Central memory CD8-positive, alpha-beta T cell (primary cell): ENCODE results near the gene CCDC116.
"Not testable (repeated sequence)": the region's sequence is repeated elsewhere in the genome, so short reads cannot be mapped to it uniquely, and the experiment has no call there.

Experiments
- ATAC-seq: fragments of 150-1000 bp; cut with Tn5 transposase; replicated peaks from 2 replicates; pipeline ENCODE4 v1.10.0; 2022; ENCODE audit warnings: mild to moderate bottlenecking, moderate FRiP score, moderate number of reproducible peaks; ENCODE audit not compliant: poor library complexity, severe bottlenecking; ENCODE audit errors: extremely low read depth
- DNase-seq, 2 donors: peaks; one replicate each; pipeline ENCODE4 v3.0.0; 2021; ENCODE audit warnings: low spot score in 2 of 2
- H3K27ac Mint-ChIP-seq: one replicate; pipeline ENCODE4 v1.8.0; 2022; ENCODE audit warnings: low read depth, mild to moderate bottlenecking, moderate library complexity, mixed read lengths
- H3K27me3 Mint-ChIP-seq: one replicate; pipeline ENCODE4 v1.8.0; 2022; ENCODE audit warnings: mixed read lengths
- H3K36me3 Mint-ChIP-seq: one replicate; pipeline ENCODE4 v1.8.0; 2022; ENCODE audit warnings: mild to moderate bottlenecking, moderate library complexity, mixed read lengths; ENCODE audit not compliant: insufficient read depth
- H3K4me1 Mint-ChIP-seq: one replicate; pipeline ENCODE4 v1.8.0; 2022; ENCODE audit warnings: mixed read lengths
- H3K4me3 Mint-ChIP-seq: one replicate; pipeline ENCODE4 v1.8.0; 2022; ENCODE audit warnings: mild to moderate bottlenecking, moderate library complexity, mixed read lengths
- H3K9me3 Mint-ChIP-seq: one replicate; pipeline ENCODE4 v1.8.0; 2022; ENCODE audit warnings: mixed read lengths

The CCDC116 gene

GRCh38 chr22:21673534-21674321, 41.2 kb downstream of the CCDC116 start:
- Mint-ChIP-seq H3K27me3 (no peaks in the 10 kb centered on the region), H3K9me3 (no peaks in the 10 kb centered on the region), H3K36me3 (peaks cover 44% of the 10 kb centered on the region), H3K27ac (peak overlapping the region; percentile 55), H3K4me1 (peaks cover 9% of the 10 kb centered on the region), H3K4me3 (no peak overlapping the region)
- no peak for DNase-seq
- ATAC-seq: no peak

DNA sequence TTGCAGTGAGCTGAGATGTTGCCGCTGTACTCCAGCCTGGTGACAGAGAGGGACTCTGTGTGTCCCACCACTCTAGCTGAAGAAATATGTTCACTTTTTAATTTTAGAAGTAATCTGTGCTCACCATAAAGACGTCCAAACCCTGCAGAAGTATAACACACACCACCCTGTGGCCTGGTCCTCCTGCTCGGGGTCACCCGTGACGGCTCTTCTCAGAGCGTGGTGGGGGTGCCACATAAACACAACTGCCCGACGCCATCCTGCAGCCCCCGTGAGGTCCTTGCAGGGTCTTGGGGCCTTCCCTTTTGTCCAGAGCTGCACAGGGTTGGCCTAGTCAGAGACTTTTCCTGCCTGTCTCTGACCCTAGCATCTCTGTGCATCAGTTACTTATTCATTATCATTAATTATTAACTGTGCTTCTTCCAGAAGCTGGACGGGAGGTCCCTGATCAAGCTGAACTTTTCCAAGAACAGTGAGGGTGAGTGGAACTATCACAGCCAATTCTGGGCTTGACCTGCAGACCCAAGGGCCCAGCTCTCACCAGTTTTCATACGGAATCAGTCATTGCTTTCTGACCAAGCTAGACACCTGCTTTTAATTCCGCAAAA, 42.2 kb downstream of the CCDC116 start:
- peaks cover 44% of the 10 kb centered on the region for H3K36me3 Mint-ChIP-seq
- ATAC-seq (no peak), DNase-seq (no peak)
- H3K4me3 Mint-ChIP-seq: no peak overlapping the region
- peaks cover 3% of the 10 kb centered on the region for H3K4me1 Mint-ChIP-seq
- no peaks in the 10 kb centered on the region for H3K27me3 Mint-ChIP-seq
- no peak overlapping the region for H3K27ac Mint-ChIP-seq
- H3K9me3 Mint-ChIP-seq: no peaks in the 10 kb centered on the region

GRCh38 chr22:21677606-21678443, 45.3 kb downstream of the CCDC116 start:
- H3K36me3 Mint-ChIP-seq: peaks cover 32% of the 10 kb centered on the region
- H3K9me3 Mint-ChIP-seq: no peaks in the 10 kb centered on the region
- DNase-seq (no peak), ATAC-seq (no peak)
- peak overlapping the region; percentile 67 for H3K27ac Mint-ChIP-seq
- no peaks in the 10 kb centered on the region for H3K4me1 Mint-ChIP-seq
- H3K27me3 Mint-ChIP-seq: no peaks in the 10 kb centered on the region
- H3K4me3 Mint-ChIP-seq: no peak overlapping the region

GRCh38 chr22:21678842-21679241, 46.3 kb downstream of the CCDC116 start:
- Mint-ChIP-seq H3K36me3 (peaks cover 29% of the 10 kb centered on the region), H3K27ac (peak overlapping the region; percentile 38)
- H3K27me3 Mint-ChIP-seq, ATAC-seq, H3K9me3 Mint-ChIP-seq, H3K4me1 Mint-ChIP-seq, H3K4me3 Mint-ChIP-seq, DNase-seq: not testable (repeated sequence)

- H3K4me1 Mint-ChIP-seq: no peaks in the 10 kb centered on the region
- H3K36me3 Mint-ChIP-seq: peaks cover 34% of the 10 kb centered on the region
- H3K27ac Mint-ChIP-seq: no peak overlapping the region
- DNase-seq (no peak), ATAC-seq (no peak)
- no peaks in the 10 kb centered on the region for H3K27me3 Mint-ChIP-seq
- H3K9me3 Mint-ChIP-seq: no peaks in the 10 kb centered on the region
- H3K4me3 Mint-ChIP-seq: no peak overlapping the region
These were observed 46.8 kb downstream of the CCDC116 start for GRCh38 chr22:21679383-21679782.

DNA sequence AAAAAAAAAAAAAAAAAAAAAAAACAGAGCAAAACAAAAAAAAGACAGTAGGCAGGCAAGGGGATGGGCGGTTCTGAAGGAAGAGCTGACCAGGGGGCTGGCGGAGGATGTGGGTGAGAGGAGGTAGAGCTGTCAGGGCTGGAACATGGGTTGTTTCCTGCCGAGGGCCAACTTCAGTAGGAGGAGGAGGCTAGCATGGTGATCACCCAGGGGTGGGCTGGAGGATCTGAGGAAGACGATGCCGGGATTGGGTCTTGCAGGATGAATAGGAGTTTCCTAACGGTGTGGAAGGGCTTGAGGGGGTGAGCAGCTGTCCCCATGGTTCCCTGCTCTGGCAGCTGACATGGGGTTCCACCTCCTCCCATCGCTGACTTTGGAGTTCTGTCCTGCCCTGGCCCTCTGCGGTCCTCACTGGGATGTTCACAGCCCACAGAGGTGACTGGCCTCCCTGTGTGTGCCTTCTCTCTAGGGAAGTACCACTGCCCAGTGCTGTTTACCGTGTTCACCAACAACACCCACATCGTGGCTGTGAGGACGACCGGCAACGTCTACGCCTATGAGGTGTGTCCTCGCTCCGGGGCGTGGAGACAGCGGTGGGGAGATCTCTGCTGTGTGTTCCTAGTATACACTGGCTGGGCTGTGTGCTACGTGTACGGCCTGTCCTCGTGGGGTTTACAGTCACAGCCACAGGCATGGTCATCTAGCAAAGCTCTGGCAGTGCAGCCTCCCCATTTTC, 48.4 kb downstream of the CCDC116 start:
- DNase-seq (no peak), ATAC-seq (no peak)
- Mint-ChIP-seq H3K27me3 (no peaks in the 10 kb centered on the region), H3K4me3 (no peak overlapping the region), H3K36me3 (peaks cover 32% of the 10 kb centered on the region), H3K27ac (no peak overlapping the region), H3K4me1 (no peaks in the 10 kb centered on the region), H3K9me3 (no peaks in the 10 kb centered on the region)

- no peaks in the 10 kb centered on the region for H3K4me1 Mint-ChIP-seq
- ATAC-seq: no peak
- H3K9me3 Mint-ChIP-seq: no peaks in the 10 kb centered on the region
- H3K27me3 Mint-ChIP-seq: no peaks in the 10 kb centered on the region
- H3K36me3 Mint-ChIP-seq: peaks cover 27% of the 10 kb centered on the region
- no peak for DNase-seq
- no peak overlapping the region for H3K4me3 Mint-ChIP-seq
- peak overlapping the region; percentile 8 for H3K27ac Mint-ChIP-seq
These were observed 49.2 kb downstream of the CCDC116 start for GRCh38 chr22:21681566-21682370.

DNA sequence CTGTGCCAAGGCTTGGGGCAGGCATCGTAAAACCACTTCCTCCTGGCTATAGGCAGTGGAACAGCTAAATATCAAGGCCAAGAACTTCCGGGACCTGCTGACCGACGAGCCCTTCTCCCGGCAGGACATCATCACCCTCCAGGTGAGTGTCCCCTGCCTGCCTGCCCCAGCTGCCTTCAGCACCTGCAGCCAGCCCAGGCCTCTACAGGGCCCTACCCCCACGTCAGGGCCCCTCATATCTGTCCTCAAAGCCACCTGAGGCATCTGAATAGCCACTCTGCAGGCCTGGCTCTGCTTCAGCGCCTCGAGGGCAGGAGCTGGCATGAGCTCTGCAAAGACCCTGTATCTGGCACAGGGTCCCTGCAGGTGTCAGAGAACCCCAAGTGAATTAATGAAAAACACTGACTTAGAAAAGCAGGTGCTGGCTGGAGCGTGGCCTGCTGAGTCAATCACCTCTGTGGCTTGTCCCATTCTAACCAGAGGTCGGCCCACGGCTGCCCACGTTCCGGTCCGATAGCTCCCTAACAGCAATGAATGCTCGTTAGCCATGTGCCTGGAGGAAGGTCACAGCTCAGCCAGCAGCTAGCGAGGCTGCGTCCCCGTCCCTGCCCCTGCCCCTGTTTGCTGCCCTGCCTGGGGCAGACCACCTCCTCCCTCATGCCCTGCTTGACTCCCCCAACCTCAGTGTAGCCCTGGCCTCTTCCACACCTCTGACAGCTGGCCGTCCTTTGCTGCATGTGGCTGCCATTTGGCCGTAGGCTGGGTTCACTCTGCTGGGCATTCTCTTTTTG, 50.0 kb downstream of the CCDC116 start:
- H3K4me3 Mint-ChIP-seq: no peak overlapping the region
- no peaks in the 10 kb centered on the region for H3K27me3 Mint-ChIP-seq
- no peak for DNase-seq
- H3K4me1 Mint-ChIP-seq: no peaks in the 10 kb centered on the region
- H3K36me3 Mint-ChIP-seq: peaks cover 26% of the 10 kb centered on the region
- H3K27ac Mint-ChIP-seq: peak overlapping the region; percentile 8
- H3K9me3 Mint-ChIP-seq: no peaks in the 10 kb centered on the region
- ATAC-seq: no peak

GRCh38 chr22:21683401-21683811, 50.8 kb downstream of the CCDC116 start:
- no peaks in the 10 kb centered on the region for H3K27me3 Mint-ChIP-seq
- peaks cover 29% of the 10 kb centered on the region for H3K36me3 Mint-ChIP-seq
- no peaks in the 10 kb centered on the region for H3K9me3 Mint-ChIP-seq
- DNase-seq (no peak), ATAC-seq (no peak)
- peak overlapping the region; percentile 13 for H3K27ac Mint-ChIP-seq
- no peaks in the 10 kb centered on the region for H3K4me1 Mint-ChIP-seq
- H3K4me3 Mint-ChIP-seq: no peak overlapping the region

GRCh38 chr22:21684492-21685163, 52.1 kb downstream of the CCDC116 start:
- Mint-ChIP-seq H3K4me3 (no peak overlapping the region), H3K9me3 (no peaks in the 10 kb centered on the region), H3K4me1 (peaks cover 4% of the 10 kb centered on the region), H3K27me3 (no peaks in the 10 kb centered on the region), H3K27ac (peak overlapping the region; percentile 16), H3K36me3 (peaks cover 27% of the 10 kb centered on the region)
- ATAC-seq: no peak
- DNase-seq: no peak

GRCh38 chr22:21685164-21685513, 52.6 kb downstream of the CCDC116 start:
- no peaks in the 10 kb centered on the region for H3K9me3 Mint-ChIP-seq
- no peak for DNase-seq
- peaks cover 7% of the 10 kb centered on the region for H3K4me1 Mint-ChIP-seq
- H3K4me3 Mint-ChIP-seq: no peak overlapping the region
- H3K27ac Mint-ChIP-seq: peak overlapping the region; percentile 16
- peaks cover 31% of the 10 kb centered on the region for H3K36me3 Mint-ChIP-seq
- ATAC-seq: no peak
- no peaks in the 10 kb centered on the region for H3K27me3 Mint-ChIP-seq
